NK-92 treated with Interleukin-12 subunit alpha and Interleukin-12 subunit beta, amount 100 ng/mL, for 24 hours (cell line): Measurements from ENCODE around the gene PEX12.
"Not testable (repeated sequence)": the region's sequence is repeated elsewhere in the genome, so short reads cannot be mapped to it uniquely, and the experiment has no call there.

Experiments used
- DNase-seq: peaks from one replicate; lab custom pipeline; 2025; lab: John Stamatoyannopoulos, UW

PEX12 gene

DNA sequence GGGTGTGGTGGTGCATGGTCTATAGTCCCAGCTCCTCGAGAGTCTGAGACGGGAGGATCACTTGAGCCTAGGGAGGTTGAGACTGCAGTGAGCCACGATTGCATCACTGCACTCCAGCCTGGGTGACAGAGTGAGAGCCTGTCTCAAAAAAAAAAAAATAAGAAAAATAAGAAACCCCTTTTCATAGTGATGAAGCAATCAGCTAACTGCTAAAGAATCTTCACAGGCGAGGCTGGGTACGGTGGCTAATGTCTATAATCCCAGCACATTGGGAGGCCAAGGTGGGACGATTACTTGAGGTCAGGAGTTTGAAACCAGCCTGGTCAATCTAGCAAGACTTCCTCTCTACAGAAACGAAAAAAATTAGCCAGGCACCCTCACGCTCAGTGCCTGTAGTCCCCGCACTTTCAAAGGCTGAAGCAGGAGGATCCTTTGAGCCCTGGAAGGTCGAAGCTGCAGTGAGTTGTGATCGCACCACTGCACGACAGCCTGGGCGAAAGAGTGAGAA is 41.7 kb downstream of the PEX12 start:
- DNase-seq = peak; percentile 60

DNA sequence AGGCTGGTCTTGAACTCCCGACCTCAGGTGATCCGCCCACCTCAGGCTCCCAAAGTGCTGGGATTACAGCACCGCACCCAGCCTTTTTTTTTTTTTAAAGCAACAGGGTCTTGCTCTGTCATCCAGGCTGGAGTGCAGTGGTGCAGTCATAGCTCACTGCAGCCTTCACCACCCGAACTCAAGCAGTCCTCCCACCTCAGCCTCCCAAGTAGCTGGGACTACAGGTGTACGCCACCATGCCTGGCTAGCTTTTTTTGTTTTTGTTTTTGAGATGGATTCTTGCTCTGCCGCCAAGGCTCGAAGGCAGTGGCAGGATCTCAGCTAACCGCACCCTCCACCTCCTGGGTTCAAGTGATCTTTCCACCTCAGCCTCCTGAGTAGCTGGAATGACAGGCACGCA is 43.0 kb downstream of the PEX12 start:
- not testable (repeated sequence) for DNase-seq

DNA sequence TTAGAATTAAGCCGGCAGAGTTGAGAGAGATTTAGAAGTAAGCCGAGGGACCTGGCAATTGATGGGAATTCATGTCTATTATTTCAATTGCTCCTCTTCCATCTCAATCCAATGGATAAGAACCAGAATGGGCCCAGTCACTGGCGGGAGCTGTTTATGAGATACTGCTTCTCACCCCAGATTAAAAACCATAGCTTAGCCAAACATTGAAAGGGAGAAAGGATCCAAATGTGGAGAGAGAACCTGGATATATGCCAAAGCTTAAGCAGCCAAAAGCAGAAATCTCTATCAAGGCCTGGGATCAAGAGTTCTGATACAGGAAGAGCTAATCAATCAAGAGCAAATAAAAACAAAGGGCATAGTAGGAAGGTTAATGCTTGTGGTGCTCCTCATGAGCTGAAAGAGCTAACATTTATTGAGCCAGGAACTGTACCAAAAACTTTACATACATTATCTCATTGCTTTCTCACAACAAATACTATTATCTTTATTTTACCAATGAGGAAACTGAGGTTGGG is 43.7 kb downstream of the PEX12 start:
- DNase-seq = no peak

DNA sequence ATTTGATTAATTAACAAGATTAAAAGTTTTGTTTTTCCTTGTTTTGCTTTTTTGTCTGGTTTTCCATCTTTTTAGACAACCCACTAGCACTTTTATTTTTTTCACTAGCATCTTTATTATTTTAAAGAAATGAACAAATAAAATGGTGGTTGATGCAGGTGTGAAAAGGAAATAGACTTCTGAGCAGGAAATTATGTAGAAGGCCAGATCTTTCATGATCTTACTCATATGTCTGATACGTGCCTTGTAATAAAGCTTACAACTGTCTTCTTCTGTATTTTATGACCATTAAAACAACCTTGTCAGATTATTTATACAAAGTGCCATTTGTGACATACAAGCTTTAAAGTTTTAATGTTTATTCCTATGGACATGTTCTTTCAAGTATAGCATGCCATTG is 47.2 kb downstream of the PEX12 start:
- no peak for DNase-seq

DNA sequence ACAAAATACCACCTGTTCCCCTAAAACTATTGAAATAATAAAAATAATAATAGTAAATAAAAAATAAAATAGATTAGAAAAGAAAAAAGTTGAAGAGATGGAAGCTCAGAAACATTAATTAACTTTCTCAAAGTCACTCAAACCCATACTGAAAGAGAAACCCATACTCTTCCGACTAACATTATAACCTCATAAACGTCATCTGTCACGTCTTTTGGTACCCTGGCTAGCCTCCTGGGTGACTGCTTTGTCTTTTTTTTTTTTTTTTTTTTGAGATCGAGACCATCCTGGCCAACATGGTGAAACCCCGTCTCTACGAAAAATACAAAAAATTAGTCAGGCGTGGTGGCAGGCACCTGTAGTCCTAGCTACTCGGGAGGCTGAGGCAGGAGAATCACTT is 48.5 kb downstream of the PEX12 start:
- no peak for DNase-seq

DNA sequence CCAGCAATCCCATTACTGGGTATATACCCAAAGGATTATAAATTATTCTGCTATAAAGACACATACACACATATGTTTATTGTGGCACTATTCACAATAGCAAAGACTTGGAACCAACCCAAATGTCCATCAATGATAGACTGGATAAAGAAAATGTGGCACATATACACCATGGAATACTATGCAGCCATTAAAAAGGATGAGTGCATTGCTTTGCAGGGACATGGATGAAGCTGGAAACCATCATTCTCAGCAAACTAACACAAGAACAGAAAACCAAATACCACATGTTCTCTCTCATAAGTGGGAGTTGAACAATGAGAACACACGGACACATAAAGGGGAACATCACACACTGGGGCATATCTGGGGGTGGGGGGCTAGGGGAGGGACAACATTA is 49.0 kb downstream of the PEX12 start:
- DNase-seq = not testable (repeated sequence)
